PC-3 (cell line): ENCODE measurements around the gene ENTPD5. TPM values are rescaled to one million over a fixed set of nuclear protein-coding genes. Genes with fewer than 3 reads are reported as not detected.

ENCODE experiments used
- ATAC-seq: fragments of 200-7000 bp; cut with Tn5 transposase; 2 replicates; pipeline ENCODE4 v1.9.1; 2020; ENCODE audit warnings: mild to moderate bottlenecking, moderate library complexity
- Bru-seq: library from RNA; stranded (reverse); fragments of 400-500 nt; gene quantifications from one replicate; lab custom pipeline; 2021; lab: Mats Ljungman, UMichigan
- BruChase-seq, 2 experiments: library from RNA; stranded (reverse); fragments of 400-500 nt; gene quantifications; one replicate each; lab custom pipeline; 2021; lab: Mats Ljungman, UMichigan
- BruUV-seq: library from RNA; stranded (reverse); fragments of 400-500 nt; replicated peaks from 2 replicates; lab custom pipeline; 2021; lab: Mats Ljungman, UMichigan
- CTCF ChIA-PET: fragments of 300-600 bp; sonication (Branson Sonifier 250); formaldehyde crosslinking; loops from one replicate; lab custom pipeline; 2022; ENCODE audit warnings: antibody characterized with exemption; lab: Charles Lee
- POLR2A ChIA-PET: fragments of 300-600 bp; sonication (Branson Sonifier 250); formaldehyde crosslinking; loops from one replicate; lab custom pipeline; 2022; ENCODE audit warnings: antibody characterized with exemption; ENCODE audit not compliant: unreplicated experiment; lab: Charles Lee
- DNase-seq: peaks from one replicate; pipeline ENCODE4 v3.0.0-alpha.2; 2015
- H2AFZ ChIP-seq: fragments of 300-600 bp; sonication (generic); 2 replicates; pipeline ENCODE4 v1.6.0; 2016; ENCODE audit warnings: antibody characterized with exemption, low read length
- H3F3A ChIP-seq: fragments of 300-600 bp; sonication (generic); one replicate; pipeline ENCODE4 v1.6.0; 2017; ENCODE audit warnings: antibody characterized with exemption, low read length, control low read depth, mild to moderate bottlenecking; ENCODE audit not compliant: unreplicated experiment
- H3K27ac ChIP-seq: fragments of 300-600 bp; sonication (generic); 2 replicates; pipeline ENCODE4 v1.5.1; 2016; ENCODE audit warnings: mild to moderate bottlenecking, low read length
- H3K27me3 ChIP-seq: fragments of 300-600 bp; sonication (generic); 2 replicates; pipeline ENCODE4 v1.6.1; 2016; ENCODE audit warnings: low read length, mixed read lengths
- H3K36me3 ChIP-seq: fragments of 300-600 bp; sonication (generic); 2 replicates; pipeline ENCODE4 v1.6.1; 2016; ENCODE audit warnings: low read depth, mixed run types, low read length, mixed read lengths
- H3K4me1 ChIP-seq: fragments of 300-600 bp; sonication (generic); 2 replicates; pipeline ENCODE4 v1.5.1; 2016; ENCODE audit warnings: low read length; ENCODE audit not compliant: insufficient read depth
- H3K4me2 ChIP-seq: fragments of 300-600 bp; sonication (generic); 2 replicates; pipeline ENCODE4 v1.6.0; 2016; ENCODE audit warnings: low read length
- H3K4me3 ChIP-seq: fragments of 300-600 bp; sonication (generic); 2 replicates; pipeline ENCODE4 v1.5.1; 2016; ENCODE audit warnings: mild to moderate bottlenecking, low read length, mixed read lengths
- H3K79me2 ChIP-seq: fragments of 300-600 bp; sonication (generic); 2 replicates; pipeline ENCODE4 v1.6.1; 2017; ENCODE audit warnings: low read length, mixed read lengths
- H3K9ac ChIP-seq: fragments of 300-600 bp; sonication (generic); 2 replicates; pipeline ENCODE4 v1.6.0; 2016; ENCODE audit warnings: mild to moderate bottlenecking, low read length
- H3K9me2 ChIP-seq: fragments of 300-600 bp; sonication (generic); replicated peaks from 2 replicates; pipeline ENCODE4 v1.6.1; 2016; ENCODE audit warnings: mixed run types, low read length, mixed read lengths
- H3K9me3 ChIP-seq: fragments of 300-600 bp; sonication (generic); 2 replicates; pipeline ENCODE4 v1.6.1; 2016; ENCODE audit warnings: low read length, mixed read lengths
- H4K20me1 ChIP-seq: fragments of 300-600 bp; sonication (generic); 2 replicates; pipeline ENCODE4 v1.6.1; 2016; ENCODE audit warnings: low read length, mixed read lengths
- CTCF ChIP-seq: fragments of 300-600 bp; sonication (generic); conservative IDR thresholded peaks from 2 replicates; pipeline ENCODE4 v1.5.1; 2017; ENCODE audit warnings: antibody characterized with exemption, low read depth, mild to moderate bottlenecking, low read length
- EZH2 ChIP-seq: fragments of 300-600 bp; sonication (generic); IDR thresholded peaks from one replicate; pipeline ENCODE4 v1.6.1; 2017; ENCODE audit warnings: antibody characterized with exemption, mild to moderate bottlenecking, low read length; ENCODE audit not compliant: unreplicated experiment
- EZH2phosphoT487 ChIP-seq: fragments of 300-600 bp; sonication (generic); IDR thresholded peaks from 2 replicates; pipeline ENCODE4 v1.6.1; 2018; ENCODE audit warnings: mild to moderate bottlenecking, antibody characterized with exemption, low read length, borderline replicate concordance
- intact Hi-C: fragments of 100-400 bp; cut with micrococcal nuclease; formaldehyde crosslinking; loops from 2 replicates; pipeline ENCODE4 v1.9.0; 2023
- long read RNA-seq: library from polyadenylated mRNA; unstranded; transcript quantifications from one replicate; pipeline ENCODE4 v2.0.0, GENCODE V29; 2021; ENCODE audit not compliant: unreplicated experiment
- total RNA-seq: library from RNA; depleted of rRNA; stranded (reverse); fragments of >200 nt; gene quantifications from 2 replicates; pipeline ENCODE4 v1.2.3, GENCODE V29; 2014; rRNA removed

ENTPD5 gene, protein sequence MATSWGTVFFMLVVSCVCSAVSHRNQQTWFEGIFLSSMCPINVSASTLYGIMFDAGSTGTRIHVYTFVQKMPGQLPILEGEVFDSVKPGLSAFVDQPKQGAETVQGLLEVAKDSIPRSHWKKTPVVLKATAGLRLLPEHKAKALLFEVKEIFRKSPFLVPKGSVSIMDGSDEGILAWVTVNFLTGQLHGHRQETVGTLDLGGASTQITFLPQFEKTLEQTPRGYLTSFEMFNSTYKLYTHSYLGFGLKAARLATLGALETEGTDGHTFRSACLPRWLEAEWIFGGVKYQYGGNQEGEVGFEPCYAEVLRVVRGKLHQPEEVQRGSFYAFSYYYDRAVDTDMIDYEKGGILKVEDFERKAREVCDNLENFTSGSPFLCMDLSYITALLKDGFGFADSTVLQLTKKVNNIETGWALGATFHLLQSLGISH
- total RNA-seq (7.9 and 11.2 TPM in 2 replicates), Bru-seq, nascent RNA (percentile 59 among the genes with signal in this experiment), BruChase-seq, experiment 1, labeled RNA remaining after a 6-hour chase (percentile 56 among the genes with signal in this experiment), BruChase-seq, experiment 2, labeled RNA remaining after a 2-hour chase (percentile 52 among the genes with signal in this experiment)
- long read RNA-seq, full-length matches to known transcripts, result 3 of 43 reads
- long read RNA-seq, partial matches to known transcripts, result 5 of 43 reads
- long read RNA-seq, other reads (novel, unspliced or antisense), result 35 of 43 reads

DNA sequence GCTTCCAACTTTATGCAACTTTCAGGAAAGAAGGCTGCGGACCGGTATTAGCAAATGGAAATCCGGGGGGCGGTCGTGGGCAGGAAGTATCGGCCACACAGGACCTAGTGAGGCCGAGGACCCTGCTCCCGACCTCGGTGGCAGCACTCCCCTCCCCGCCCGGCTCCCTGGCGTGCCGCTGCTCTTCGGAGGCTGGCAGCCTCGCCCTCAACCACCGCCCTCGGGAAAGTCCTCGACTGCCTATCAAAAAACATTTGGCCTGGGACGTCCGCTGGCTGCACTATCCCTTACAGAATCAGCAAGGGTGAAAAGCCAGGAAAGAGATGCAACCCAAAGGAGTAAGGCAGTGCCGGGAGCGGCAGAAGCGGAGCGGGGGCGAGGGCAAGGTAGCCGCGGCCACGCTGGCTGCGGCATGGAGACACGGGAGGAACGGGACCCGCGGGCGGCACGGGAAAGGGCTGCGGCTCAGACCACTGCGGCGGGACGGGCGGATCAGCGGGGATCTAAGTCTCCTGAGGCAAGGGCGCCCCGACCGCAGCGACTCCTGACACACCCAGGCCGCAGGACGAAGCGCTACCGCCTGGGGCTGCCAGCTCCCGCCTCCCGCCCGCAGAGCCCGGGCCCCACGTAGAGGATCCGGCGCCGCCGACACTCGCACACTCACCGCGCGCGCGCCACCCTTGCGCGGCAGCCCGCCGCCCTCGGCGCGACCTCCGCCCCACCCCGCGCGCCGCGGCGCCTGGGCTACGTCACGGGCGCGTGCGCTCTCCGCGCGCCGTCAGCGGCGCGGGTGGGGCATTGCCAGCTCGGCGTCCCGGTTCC is at the start of gene ENTPD5, which contains the start of gene BBOF1:
Gene ENTPD5 (minus strand): TSS at position 703 of the 822 bp plus-strand sequence. CDS start 31,186 bp downstream, outside the sequence.
Gene BBOF1 (plus strand): TSS at position 764 of the 822 bp plus-strand sequence. CDS start 130 bp downstream, outside the sequence.
- no peaks in the 10 kb centered on the region for H3K9me2 ChIP-seq
- H4K20me1 ChIP-seq, result no peaks in the 10 kb centered on the region
- no peaks in the 10 kb centered on the region for H3K9me3 ChIP-seq
- no peaks in the 10 kb centered on the region for H3K27me3 ChIP-seq
- H3K79me2 ChIP-seq, result no peaks in the 10 kb centered on the region
- peak; percentile 93 for DNase-seq
- no peaks in the 10 kb centered on the region for H3K36me3 ChIP-seq
- H3K4me3 ChIP-seq, result peak within 1 kb of the TSS; percentile 75
- peak within 1 kb of the TSS; percentile 96 for H3K4me2 ChIP-seq
- POLR2A ChIA-PET, result interaction anchor here (0.6 to 0.7 kb wide), 4 partner anchors 45 to 1517 kb away, joined by 3 to 4 read pairs (median 4); no protein-coding TSS in a partner anchor
- H2AFZ ChIP-seq, result peak within 1 kb of the TSS; percentile 90
- peak within 1 kb of the TSS; percentile 82 for H3K9ac ChIP-seq
- peak within 1 kb of the TSS; percentile 71 for H3K27ac ChIP-seq
- CTCF ChIA-PET, result interaction anchor here (0.6 kb wide), 2 partner anchors 42 to 67 kb away, joined by 3 to 6 read pairs; no protein-coding TSS in a partner anchor
- TSS peak; percentile 59 for BruUV-seq
- TF ChIP-seq CTCF (no peak), EZH2phosphoT487 (peak; percentile 88; the same call in 1 of the 2 replicates)
- H3F3A ChIP-seq, result no peaks in the 10 kb centered on the region
- peak; percentile 87 for ATAC-seq
- peaks cover 12% of the 10 kb centered on the region; the same call in 1 of the 2 replicates for H3K4me1 ChIP-seq
- intact Hi-C loops, result loop anchor here (1.0 to 2.0 kb wide), 3 partner anchors 40 to 68 kb away; partner anchors contain the start of genes COQ6 and FAM161B

GRCh38 chr14:74065746-74066575 is 46.9 kb upstream of the ENTPD5 start:
- no peak overlapping the region for H3K4me3 ChIP-seq
- no TSS peak for BruUV-seq
- TF ChIP-seq CTCF, result no peak
- TF ChIP-seq EZH2, result no peak
- TF ChIP-seq EZH2phosphoT487, result no peak
- ChIA-PET POLR2A (no interaction called here), CTCF (no interaction called here)
- H3K9me2 ChIP-seq, result no peaks in the 10 kb centered on the region
- H3K4me1 ChIP-seq, result peaks cover 27% of the 10 kb centered on the region
- no peaks in the 10 kb centered on the region for H3K9me3 ChIP-seq
- no peak overlapping the region for H3K9ac ChIP-seq
- DNase-seq (no peak), ATAC-seq (no peak)
- H3K4me2 ChIP-seq, result no peak overlapping the region
- no peak overlapping the region for H3K27ac ChIP-seq
- intact Hi-C loops, result no loop called here
- no peaks in the 10 kb centered on the region for H3F3A ChIP-seq
- no peak overlapping the region for H2AFZ ChIP-seq
- no peaks in the 10 kb centered on the region for H4K20me1 ChIP-seq
- H3K36me3 ChIP-seq, result no peaks in the 10 kb centered on the region
- no peaks in the 10 kb centered on the region for H3K27me3 ChIP-seq
- no peaks in the 10 kb centered on the region for H3K79me2 ChIP-seq
